CD4-positive, alpha-beta memory T cell (primary cell): ENCODE results near the gene C14orf93. TPM values are rescaled to one million over a fixed set of nuclear protein-coding genes. Genes with fewer than 3 reads are reported as not detected.

Experiments used
- CTCF ChIA-PET: fragments of 350-600 bp; sonication (Branson Sonifier 250); formaldehyde crosslinking; loops from one replicate; lab custom pipeline; 2021; ENCODE audit warnings: inconsistent platforms; ENCODE audit not compliant: partially characterized antibody; lab: Charles Lee
- POLR2A ChIA-PET: fragments of 350-600 bp; sonication (Branson Sonifier 250); formaldehyde crosslinking; loops from one replicate; lab custom pipeline; 2021; ENCODE audit not compliant: partially characterized antibody; lab: Charles Lee
- DNase-seq, 5 donors: peaks; one replicate each; pipeline versions ENCODE4 v3.0.0 to v3.0.0-alpha.2; 2020 to 2022; ENCODE audit warnings: mixed read lengths in 1 of 5
- H3K27ac ChIP-seq: one replicate; pipeline ENCODE4 v1.7.0; 2013; ENCODE audit warnings: low read depth, low read length
- H3K27me3 ChIP-seq: 2 replicates; pipeline ENCODE4 v1.7.0; 2013; ENCODE audit warnings: mild to moderate bottlenecking, low read length, moderate library complexity; ENCODE audit not compliant: insufficient read depth
- H3K36me3 ChIP-seq: 2 replicates; pipeline ENCODE4 v1.7.0; 2013; ENCODE audit warnings: mild to moderate bottlenecking, low read length, moderate library complexity; ENCODE audit not compliant: insufficient read depth
- H3K4me1 ChIP-seq: 2 replicates; pipeline ENCODE4 v1.7.0; 2013; ENCODE audit warnings: mild to moderate bottlenecking, low read length, moderate library complexity; ENCODE audit not compliant: insufficient read depth
- H3K4me3 ChIP-seq, 2 donors: one replicate each; pipeline ENCODE4 v1.7.0; 2013; ENCODE audit warnings: low read length in 2 of 2, mild to moderate bottlenecking in 1 of 2
- H3K9me3 ChIP-seq, 2 donors: one replicate each; pipeline ENCODE4 v1.7.0; 2013; ENCODE audit warnings: low read length in 2 of 2, control low read depth in 1 of 2; ENCODE audit not compliant: control insufficient read depth in 1 of 2
- H3K27ac Mint-ChIP-seq, 7 donors: one replicate each; pipeline ENCODE4 v1.8.0; 2020 to 2021; ENCODE audit warnings: mixed read lengths in 7 of 7, mild to moderate bottlenecking in 6 of 7, inconsistent platforms in 3 of 7, moderate library complexity in 3 of 7
- H3K27me3 Mint-ChIP-seq, 2 donors: one replicate each; pipeline ENCODE4 v1.8.0; 2020 to 2021; ENCODE audit warnings: mixed read lengths in 2 of 2
- H3K36me3 Mint-ChIP-seq, 2 donors: one replicate each; pipeline ENCODE4 v1.8.0; 2020 to 2021; ENCODE audit warnings: mixed read lengths in 2 of 2, inconsistent platforms in 1 of 2, mild to moderate bottlenecking in 1 of 2
- H3K4me1 Mint-ChIP-seq, 4 donors: one replicate each; pipeline ENCODE4 v1.8.0; 2020 to 2021; ENCODE audit warnings: mixed read lengths in 4 of 4, mild to moderate bottlenecking in 1 of 4
- H3K4me3 Mint-ChIP-seq, 8 donors: one replicate each; pipeline ENCODE4 v1.8.0; 2020 to 2021; ENCODE audit warnings: mixed read lengths in 8 of 8, mild to moderate bottlenecking in 7 of 8, moderate library complexity in 6 of 8, inconsistent platforms in 3 of 8
- H3K9me3 Mint-ChIP-seq, 8 donors: one replicate each; pipeline ENCODE4 v1.8.0; 2020 to 2021; ENCODE audit warnings: mixed read lengths in 8 of 8, mild to moderate bottlenecking in 5 of 8, inconsistent platforms in 3 of 8, moderate library complexity in 1 of 8
- intact Hi-C: fragments of 100-400 bp; cut with micrococcal nuclease; formaldehyde crosslinking; loops from one replicate; pipeline ENCODE4 v1.15.1; 2023
- polyA plus RNA-seq, 2 donors: library from polyadenylated mRNA; unstranded; fragments of 300-500 nt; fragmentation: Illumina TruSeq; gene quantifications; one replicate each; pipeline ENCODE4 v1.2.3, GENCODE V29; 2021
- total RNA-seq, 2 experiments: library from RNA; stranded (reverse); gene quantifications; one replicate each; pipeline ENCODE4 v1.2.3, GENCODE V29; 2021

The C14orf93 gene
- total and polyA plus RNA-seq, 4 experiments from 2014 or later: 6.0 to 13.3 (median 10.6) TPM

DNA sequence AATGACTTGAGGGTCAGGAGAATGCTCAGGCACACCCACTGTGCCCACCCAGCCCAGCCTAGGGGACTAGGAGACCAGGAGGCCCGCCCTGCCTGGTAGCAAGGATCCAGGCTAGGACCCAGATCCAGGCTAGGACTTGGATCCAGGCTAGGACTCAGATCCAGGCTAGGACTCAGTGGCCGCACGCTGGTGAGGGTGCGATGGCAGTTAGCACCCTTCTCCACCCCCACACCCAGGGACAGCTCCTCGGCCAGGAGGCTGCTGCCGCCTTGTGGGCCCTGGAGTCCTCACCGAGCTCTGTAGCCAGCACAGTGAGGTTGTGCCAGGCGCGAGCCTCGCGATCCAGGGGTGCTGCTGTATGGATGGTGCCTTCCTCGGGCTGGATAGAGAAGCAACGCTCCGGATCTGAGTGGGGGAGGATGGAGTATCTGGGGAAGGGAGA is 42.3 kb upstream of the C14orf93 start:
- POLR2A ChIA-PET: interaction anchor here (1.1 kb wide), 1 partner anchor 45 kb away, joined by 3 read pairs; no protein-coding TSS in a partner anchor
- no peak for DNase-seq
- CTCF ChIA-PET: interaction anchor here (1.0 to 19.0 kb wide), 2 partner anchors 71 to 135 kb away, joined by 3 to 1070 read pairs; partner anchors contain the start of gene AJUBA
- Mint-ChIP-seq H3K4me3 (no peak overlapping the region), H3K27ac (no peak overlapping the region), H3K4me1 (peaks cover 8 to 14% (median 10%) of the 10 kb centered on the region in 4 donors), H3K27me3 (peaks cover 0 to 1% of the 10 kb centered on the region in 2 donors), H3K36me3 (peaks cover 0 to 4% of the 10 kb centered on the region in 2 donors), H3K9me3 (no peaks in the 10 kb centered on the region)
- Histone ChIP-seq H3K27ac (no peak overlapping the region), H3K27me3 (no peaks in the 10 kb centered on the region), H3K36me3 (no peaks in the 10 kb centered on the region), H3K9me3 (no peaks in the 10 kb centered on the region), H3K4me3 (no peak overlapping the region), H3K4me1 (peaks cover 12% of the 10 kb centered on the region)
- intact Hi-C loops: no loop called here

- ChIA-PET POLR2A (interaction anchor here (1.1 kb wide), 1 partner anchor 44 kb away, joined by 3 read pairs; no protein-coding TSS in a partner anchor), CTCF (interaction anchor here (1.1 to 19.0 kb wide), 3 partner anchors 17 to 71 kb away, joined by 3 to 1070 read pairs (median 4); partner anchors contain the start of gene AJUBA)
- no peak overlapping the region for H3K27ac ChIP-seq
- H3K4me1 Mint-ChIP-seq: peaks cover 4 to 7% (median 6%) of the 10 kb centered on the region in 4 donors
- no peak overlapping the region for H3K4me3 ChIP-seq
- H3K27ac Mint-ChIP-seq: no peak overlapping the region
- H3K36me3 ChIP-seq: no peaks in the 10 kb centered on the region
- H3K27me3 Mint-ChIP-seq: peaks cover 0 to 1% of the 10 kb centered on the region in 2 donors
- peaks cover 4% of the 10 kb centered on the region for H3K4me1 ChIP-seq
- H3K4me3 Mint-ChIP-seq: no peak overlapping the region
- no peaks in the 10 kb centered on the region for H3K9me3 ChIP-seq
- DNase-seq: no peak
- no peaks in the 10 kb centered on the region for H3K27me3 ChIP-seq
- intact Hi-C loops: no loop called here
- H3K9me3 Mint-ChIP-seq: no peaks in the 10 kb centered on the region
- peaks cover 0 to 3% of the 10 kb centered on the region in 2 donors for H3K36me3 Mint-ChIP-seq
Measured at GRCh38 chr14:23051141-23052057, 41.5 kb upstream of the C14orf93 start.

GRCh38 chr14:23049011-23049410 is 39.1 kb upstream of the C14orf93 start:
- DNase-seq: no peak
- Mint-ChIP-seq H3K4me3 (no peak overlapping the region), H3K9me3 (no peaks in the 10 kb centered on the region), H3K4me1 (no peaks in the 10 kb centered on the region), H3K27me3 (no peaks in the 10 kb centered on the region), H3K27ac (no peak overlapping the region), H3K36me3 (no peaks in the 10 kb centered on the region)
- intact Hi-C loops: no loop called here
- Histone ChIP-seq H3K9me3 (no peaks in the 10 kb centered on the region), H3K27ac (no peak overlapping the region), H3K4me3 (no peak overlapping the region), H3K4me1 (no peaks in the 10 kb centered on the region), H3K36me3 (no peaks in the 10 kb centered on the region), H3K27me3 (no peaks in the 10 kb centered on the region)
- ChIA-PET CTCF (interaction anchor here (1.3 to 1.6 kb wide), 2 partner anchors 19 to 62 kb away, joined by 4 read pairs; no protein-coding TSS in a partner anchor), POLR2A (no interaction called here)

DNA sequence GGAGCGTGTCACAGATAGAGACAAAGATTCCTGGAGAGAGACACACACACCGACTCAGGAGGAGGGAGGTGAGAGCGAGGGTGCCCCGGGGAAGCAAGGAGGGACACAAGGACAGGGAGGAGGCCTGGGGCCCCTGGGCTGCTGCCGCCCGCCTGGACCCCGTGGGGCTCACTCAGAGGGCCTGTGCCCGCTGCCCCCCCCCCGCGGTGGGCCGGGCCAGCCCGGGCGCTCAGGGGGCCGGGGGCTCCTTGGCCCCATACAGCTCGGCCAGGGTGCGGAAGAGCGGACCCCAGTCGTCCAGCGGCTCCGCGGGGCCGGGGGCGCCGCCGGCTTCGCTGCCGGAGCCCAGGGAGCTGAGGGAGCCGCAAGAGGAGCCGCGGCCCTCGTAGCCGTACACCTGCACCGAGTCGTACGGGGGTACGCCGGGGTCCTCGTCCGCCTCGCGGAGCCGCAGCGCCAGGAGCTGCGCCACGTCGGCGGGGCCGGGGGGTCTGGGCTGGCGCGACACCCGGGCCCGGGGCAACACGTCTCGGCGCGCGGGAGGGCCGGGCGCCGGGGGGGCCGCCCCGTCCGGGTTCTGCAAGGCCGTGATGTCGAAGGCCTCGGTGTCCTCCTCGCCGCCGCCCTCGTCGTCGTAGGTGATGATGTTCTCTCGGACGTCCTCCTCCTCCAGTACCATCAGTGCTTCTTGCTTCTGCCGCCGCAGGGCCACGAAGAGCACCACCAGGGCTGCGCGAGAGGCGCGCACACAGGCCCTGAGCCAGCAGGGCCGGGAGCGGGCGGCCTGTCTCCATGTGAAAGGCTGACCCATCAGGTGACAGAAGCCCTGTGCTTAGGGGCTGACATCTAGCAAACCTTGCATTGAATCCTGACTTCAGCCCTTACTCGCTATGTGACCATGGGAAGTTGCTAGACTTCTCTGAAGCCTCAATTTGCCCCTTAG is 38.1 kb upstream of the C14orf93 start:
- no peak overlapping the region for H3K27ac Mint-ChIP-seq
- no peaks in the 10 kb centered on the region for H3K36me3 Mint-ChIP-seq
- Histone ChIP-seq H3K27me3 (no peaks in the 10 kb centered on the region), H3K9me3 (no peaks in the 10 kb centered on the region), H3K27ac (no peak overlapping the region), H3K4me1 (no peaks in the 10 kb centered on the region), H3K4me3 (no peak overlapping the region), H3K36me3 (no peaks in the 10 kb centered on the region)
- no peaks in the 10 kb centered on the region for H3K4me1 Mint-ChIP-seq
- no peak overlapping the region for H3K4me3 Mint-ChIP-seq
- no peak for DNase-seq
- ChIA-PET CTCF (interaction anchor here (1.3 to 1.6 kb wide), 2 partner anchors 20 to 61 kb away, joined by 4 read pairs; no protein-coding TSS in a partner anchor), POLR2A (no interaction called here)
- H3K9me3 Mint-ChIP-seq: no peaks in the 10 kb centered on the region
- H3K27me3 Mint-ChIP-seq: no peaks in the 10 kb centered on the region
- intact Hi-C loops: no loop called here

GRCh38 chr14:23047034-23047634 is 37.2 kb upstream of the C14orf93 start:
- POLR2A ChIA-PET: no interaction called here
- no peak overlapping the region for H3K27ac Mint-ChIP-seq
- no peak overlapping the region for H3K27ac ChIP-seq
- intact Hi-C loops: no loop called here
- no peaks in the 10 kb centered on the region for H3K27me3 ChIP-seq
- CTCF ChIA-PET: interaction anchor here (1.2 kb wide), 1 partner anchor 61 kb away, joined by 4 read pairs; no protein-coding TSS in a partner anchor
- no peaks in the 10 kb centered on the region for H3K9me3 ChIP-seq
- H3K4me1 Mint-ChIP-seq: no peaks in the 10 kb centered on the region
- H3K4me3 ChIP-seq: no peak overlapping the region
- no peaks in the 10 kb centered on the region for H3K4me1 ChIP-seq
- no peak for DNase-seq
- H3K36me3 Mint-ChIP-seq: no peaks in the 10 kb centered on the region
- H3K9me3 Mint-ChIP-seq: no peaks in the 10 kb centered on the region
- H3K27me3 Mint-ChIP-seq: no peaks in the 10 kb centered on the region
- no peaks in the 10 kb centered on the region for H3K36me3 ChIP-seq
- H3K4me3 Mint-ChIP-seq: no peak overlapping the region

DNA sequence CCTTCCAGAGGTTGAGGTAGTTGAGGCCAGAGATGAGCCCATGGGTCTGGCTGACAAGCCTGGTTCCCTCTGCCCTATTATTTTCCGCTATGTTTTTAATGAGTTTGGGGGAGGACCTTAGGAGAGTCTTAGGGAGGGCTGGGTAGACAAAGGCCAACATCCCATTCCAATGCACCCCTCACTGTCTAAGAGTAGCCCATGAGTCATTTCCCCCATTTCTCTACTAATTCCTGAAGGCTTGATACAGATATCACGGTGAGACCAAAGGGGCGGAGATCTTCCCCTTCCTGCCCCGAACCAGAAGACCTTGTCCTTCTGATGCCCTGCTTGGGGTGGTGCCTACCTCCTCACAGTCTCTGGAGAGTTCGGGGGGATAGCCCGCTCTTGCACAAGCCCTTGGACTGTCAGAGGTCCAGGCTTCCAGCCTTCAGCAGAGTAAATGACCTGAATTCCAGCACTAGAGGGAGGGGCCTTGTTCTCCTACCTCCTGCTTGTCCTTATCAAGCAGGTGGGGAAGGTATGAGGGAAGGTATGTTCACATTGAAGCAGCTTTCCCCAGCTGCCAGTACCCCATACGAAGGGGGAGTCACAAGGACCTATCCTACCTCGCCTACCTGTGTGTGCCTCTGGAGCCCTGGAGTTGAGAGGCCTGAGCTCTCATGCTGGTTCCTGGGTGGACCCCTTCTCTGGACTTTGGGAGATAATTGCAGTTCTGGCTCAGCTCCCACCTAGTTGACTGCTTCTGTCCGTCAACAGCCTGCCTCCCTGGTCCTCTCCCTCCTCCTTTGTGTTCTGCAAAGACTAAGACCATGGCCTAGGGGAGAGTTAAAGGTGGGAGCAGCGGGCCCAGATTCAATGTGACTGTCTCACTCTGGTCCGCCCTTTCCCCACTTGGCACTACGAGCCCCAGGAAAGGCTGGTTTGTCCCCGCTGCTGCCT is 35.7 kb upstream of the C14orf93 start:
- H3K27ac ChIP-seq: no peak overlapping the region
- no peaks in the 10 kb centered on the region for H3K36me3 Mint-ChIP-seq

More for the DNA sequence above, 35.7 kb upstream of the C14orf93 start:
- peak overlapping the region in 1 of 7 donors; percentile 8 for H3K27ac Mint-ChIP-seq
- no peaks in the 10 kb centered on the region for H3K27me3 ChIP-seq
- ChIA-PET POLR2A (no interaction called here), CTCF (interaction anchor here (0.6 kb wide), 1 partner anchor 51 kb away, joined by 3 read pairs; no protein-coding TSS in a partner anchor)
- H3K9me3 ChIP-seq: no peaks in the 10 kb centered on the region
- H3K27me3 Mint-ChIP-seq: no peaks in the 10 kb centered on the region
- no peaks in the 10 kb centered on the region for H3K4me1 Mint-ChIP-seq
- DNase-seq: no peak
- intact Hi-C loops: no loop called here
- no peaks in the 10 kb centered on the region for H3K36me3 ChIP-seq
- no peaks in the 10 kb centered on the region for H3K4me1 ChIP-seq
- no peak overlapping the region for H3K4me3 Mint-ChIP-seq
- H3K4me3 ChIP-seq: no peak overlapping the region
- no peaks in the 10 kb centered on the region for H3K9me3 Mint-ChIP-seq
